Activated T-cell treated with anti-CD3 and anti-CD28 coated beads, Interleukin-2, amount 50 U/mL, for 24 hours (primary cell): ENCODE results near the gene FARP2.
"Not testable (repeated sequence)": the region's sequence is repeated elsewhere in the genome, so short reads cannot be mapped to it uniquely, and the experiment has no call there.

ENCODE experiments used
- DNase-seq: peaks from one replicate; pipeline ENCODE4 v3.0.0-alpha.2; 2020
- H3K27ac Mint-ChIP-seq: 2 replicates; pipeline ENCODE4 v1.8.0; 2020; ENCODE audit warnings: mild to moderate bottlenecking, mixed read lengths
- H3K27me3 Mint-ChIP-seq: 2 replicates; pipeline ENCODE4 v1.8.0; 2020; ENCODE audit warnings: mixed read lengths
- H3K36me3 Mint-ChIP-seq: 2 replicates; pipeline ENCODE4 v1.8.0; 2020; ENCODE audit warnings: low read depth, mixed read lengths
- H3K4me1 Mint-ChIP-seq: 2 replicates; pipeline ENCODE4 v1.8.0; 2020; ENCODE audit warnings: low read depth, mixed read lengths
- H3K4me3 Mint-ChIP-seq: 2 replicates; pipeline ENCODE4 v1.8.0; 2020; ENCODE audit warnings: mild to moderate bottlenecking, moderate library complexity, mixed read lengths
- H3K9me3 Mint-ChIP-seq: 2 replicates; pipeline ENCODE4 v1.8.0; 2020; ENCODE audit warnings: mixed read lengths

Gene FARP2

GRCh38 chr2:241317391-241317790 lies 38.7 kb upstream of the FARP2 start:
- H3K9me3 Mint-ChIP-seq = no peaks in the 10 kb centered on the region
- H3K27ac Mint-ChIP-seq = peak overlapping the region; percentile 100
- DNase-seq = no peak
- peak overlapping the region; percentile 100 for H3K4me3 Mint-ChIP-seq
- H3K36me3 Mint-ChIP-seq = peaks cover 86% of the 10 kb centered on the region
- H3K27me3 Mint-ChIP-seq = no peaks in the 10 kb centered on the region
- H3K4me1 Mint-ChIP-seq = peaks cover 72% of the 10 kb centered on the region

GRCh38 chr2:241318830-241319229 lies 37.3 kb upstream of the FARP2 start:
- Mint-ChIP-seq H3K27ac (peak overlapping the region; percentile 22), H3K36me3 (peaks cover 79% of the 10 kb centered on the region), H3K4me1 (peaks cover 65% of the 10 kb centered on the region), H3K4me3 (peak overlapping the region; percentile 100)
- not testable (repeated sequence) for H3K27me3 Mint-ChIP-seq, H3K9me3 Mint-ChIP-seq, DNase-seq

GRCh38 chr2:241320394-241320793 lies 35.7 kb upstream of the FARP2 start:
- DNase-seq = no peak
- H3K27me3 Mint-ChIP-seq = no peaks in the 10 kb centered on the region
- H3K9me3 Mint-ChIP-seq = no peaks in the 10 kb centered on the region
- H3K4me1 Mint-ChIP-seq = peaks cover 70% of the 10 kb centered on the region
- no peak overlapping the region for H3K4me3 Mint-ChIP-seq
- peak overlapping the region; percentile 1 for H3K27ac Mint-ChIP-seq
- H3K36me3 Mint-ChIP-seq = peaks cover 84% of the 10 kb centered on the region

GRCh38 chr2:241321033-241321432 lies 35.1 kb upstream of the FARP2 start:
- no peak overlapping the region for H3K4me3 Mint-ChIP-seq
- no peak for DNase-seq
- no peaks in the 10 kb centered on the region for H3K9me3 Mint-ChIP-seq
- H3K4me1 Mint-ChIP-seq = peaks cover 70% of the 10 kb centered on the region
- no peaks in the 10 kb centered on the region for H3K27me3 Mint-ChIP-seq
- H3K27ac Mint-ChIP-seq = peak overlapping the region; percentile 49
- peaks cover 88% of the 10 kb centered on the region for H3K36me3 Mint-ChIP-seq

GRCh38 chr2:241321886-241322285 lies 34.2 kb upstream of the FARP2 start:
- Mint-ChIP-seq H3K36me3 (peaks cover 86% of the 10 kb centered on the region), H3K4me3 (no peak overlapping the region)
- DNase-seq = no peak

GRCh38 chr2:241323778-241324177 lies 32.3 kb upstream of the FARP2 start:
- no peaks in the 10 kb centered on the region for H3K27me3 Mint-ChIP-seq
- H3K9me3 Mint-ChIP-seq = no peaks in the 10 kb centered on the region
- no peak for DNase-seq
- H3K27ac Mint-ChIP-seq = no peak overlapping the region
- peaks cover 86% of the 10 kb centered on the region for H3K36me3 Mint-ChIP-seq
- H3K4me1 Mint-ChIP-seq = peaks cover 49% of the 10 kb centered on the region
- no peak overlapping the region for H3K4me3 Mint-ChIP-seq

More at GRCh38 chr2:241321886-241322285, 34.2 kb upstream of the FARP2 start:
- peaks cover 68% of the 10 kb centered on the region for H3K4me1 Mint-ChIP-seq
- no peaks in the 10 kb centered on the region for H3K9me3 Mint-ChIP-seq
- peak overlapping the region; percentile 12 for H3K27ac Mint-ChIP-seq
- no peaks in the 10 kb centered on the region for H3K27me3 Mint-ChIP-seq

GRCh38 chr2:241324775-241325174 lies 31.3 kb upstream of the FARP2 start:
- Mint-ChIP-seq H3K4me3 (no peak overlapping the region), H3K27me3 (no peaks in the 10 kb centered on the region), H3K9me3 (no peaks in the 10 kb centered on the region), H3K4me1 (peaks cover 41% of the 10 kb centered on the region), H3K27ac (no peak overlapping the region), H3K36me3 (peaks cover 88% of the 10 kb centered on the region)
- no peak for DNase-seq

GRCh38 chr2:241325257-241325656 lies 30.8 kb upstream of the FARP2 start:
- no peak for DNase-seq
- Mint-ChIP-seq H3K27ac (peak overlapping the region; percentile 23), H3K4me3 (no peak overlapping the region), H3K27me3 (no peaks in the 10 kb centered on the region), H3K4me1 (peaks cover 36% of the 10 kb centered on the region), H3K36me3 (peaks cover 88% of the 10 kb centered on the region), H3K9me3 (no peaks in the 10 kb centered on the region)

GRCh38 chr2:241329669-241330615 lies 26.1 kb upstream of the FARP2 start:
- no peaks in the 10 kb centered on the region for H3K27me3 Mint-ChIP-seq
- H3K9me3 Mint-ChIP-seq = no peaks in the 10 kb centered on the region
- no peak for DNase-seq
- no peak overlapping the region for H3K27ac Mint-ChIP-seq
- H3K36me3 Mint-ChIP-seq = peaks cover 97% of the 10 kb centered on the region
- H3K4me3 Mint-ChIP-seq = no peak overlapping the region
- H3K4me1 Mint-ChIP-seq = peaks cover 8% of the 10 kb centered on the region

GRCh38 chr2:241330616-241330981 lies 25.5 kb upstream of the FARP2 start:
- Mint-ChIP-seq H3K36me3 (peaks cover 97% of the 10 kb centered on the region), H3K4me1 (peaks cover 9% of the 10 kb centered on the region), H3K9me3 (no peaks in the 10 kb centered on the region), H3K4me3 (no peak overlapping the region), H3K27ac (no peak overlapping the region), H3K27me3 (no peaks in the 10 kb centered on the region)
- DNase-seq = no peak

- peaks cover 93% of the 10 kb centered on the region for H3K36me3 Mint-ChIP-seq
- peaks cover 28% of the 10 kb centered on the region for H3K4me1 Mint-ChIP-seq
- H3K27ac Mint-ChIP-seq = peak overlapping the region; percentile 33
- no peak for DNase-seq
- no peaks in the 10 kb centered on the region for H3K9me3 Mint-ChIP-seq
- no peak overlapping the region for H3K4me3 Mint-ChIP-seq
- no peaks in the 10 kb centered on the region for H3K27me3 Mint-ChIP-seq
These were observed 21.3 kb upstream of the FARP2 start for GRCh38 chr2:241334813-241335212.

- DNase-seq = no peak
- Mint-ChIP-seq H3K27ac (peak overlapping the region; percentile 38), H3K9me3 (no peaks in the 10 kb centered on the region), H3K4me1 (peaks cover 39% of the 10 kb centered on the region), H3K36me3 (peaks cover 92% of the 10 kb centered on the region), H3K4me3 (no peak overlapping the region), H3K27me3 (no peaks in the 10 kb centered on the region)
These were observed 16.1 kb upstream of the FARP2 start for GRCh38 chr2:241339839-241340630.

- Mint-ChIP-seq H3K27ac (peak overlapping the region; percentile 57), H3K4me1 (peaks cover 34% of the 10 kb centered on the region), H3K9me3 (no peaks in the 10 kb centered on the region), H3K27me3 (no peaks in the 10 kb centered on the region), H3K36me3 (peaks cover 92% of the 10 kb centered on the region), H3K4me3 (no peak overlapping the region)
- no peak for DNase-seq
These were observed 15.4 kb upstream of the FARP2 start for GRCh38 chr2:241340631-241341163.

- no peak for DNase-seq
- no peaks in the 10 kb centered on the region for H3K9me3 Mint-ChIP-seq
- peaks cover 98% of the 10 kb centered on the region for H3K36me3 Mint-ChIP-seq
- H3K27ac Mint-ChIP-seq = no peak overlapping the region
- H3K4me3 Mint-ChIP-seq = no peak overlapping the region
- no peaks in the 10 kb centered on the region for H3K27me3 Mint-ChIP-seq
- H3K4me1 Mint-ChIP-seq = peaks cover 13% of the 10 kb centered on the region
These were observed 11.0 kb upstream of the FARP2 start for GRCh38 chr2:241344925-241345651.
